ENCODE measurements around the gene TEC. TPM values are rescaled to one million over a fixed set of nuclear protein-coding genes. Genes with fewer than 3 reads are reported as not detected.

Gene TEC
- total RNA-seq, 4 donors from 2014 or later = 0.20 to 1.9 (median 1.1) TPM

DNA sequence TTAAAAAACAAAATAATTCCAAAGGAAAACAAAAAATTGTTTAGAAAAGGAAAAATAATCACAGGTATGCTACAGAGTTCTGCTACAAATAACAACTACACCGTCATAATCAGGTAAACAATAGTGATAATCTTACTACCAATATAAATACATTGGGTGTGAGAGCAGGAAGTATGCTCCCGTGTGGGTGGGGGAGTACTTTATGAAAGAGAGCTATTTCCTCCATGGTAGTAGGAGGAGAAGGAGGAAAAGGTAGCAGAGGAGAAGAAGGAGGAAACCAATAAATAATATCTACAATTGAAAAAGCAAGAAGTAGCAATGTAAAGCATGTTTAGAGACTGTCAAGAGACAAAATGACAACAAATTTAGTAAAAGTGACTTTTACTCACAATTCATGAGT, 35.1 kb downstream of the TEC start:
- ATAC-seq (no peak), DNase-seq (no peak)
- no peaks in the 10 kb centered on the region for H3K36me3 ChIP-seq
- TF ChIP-seq, protein P1, sequence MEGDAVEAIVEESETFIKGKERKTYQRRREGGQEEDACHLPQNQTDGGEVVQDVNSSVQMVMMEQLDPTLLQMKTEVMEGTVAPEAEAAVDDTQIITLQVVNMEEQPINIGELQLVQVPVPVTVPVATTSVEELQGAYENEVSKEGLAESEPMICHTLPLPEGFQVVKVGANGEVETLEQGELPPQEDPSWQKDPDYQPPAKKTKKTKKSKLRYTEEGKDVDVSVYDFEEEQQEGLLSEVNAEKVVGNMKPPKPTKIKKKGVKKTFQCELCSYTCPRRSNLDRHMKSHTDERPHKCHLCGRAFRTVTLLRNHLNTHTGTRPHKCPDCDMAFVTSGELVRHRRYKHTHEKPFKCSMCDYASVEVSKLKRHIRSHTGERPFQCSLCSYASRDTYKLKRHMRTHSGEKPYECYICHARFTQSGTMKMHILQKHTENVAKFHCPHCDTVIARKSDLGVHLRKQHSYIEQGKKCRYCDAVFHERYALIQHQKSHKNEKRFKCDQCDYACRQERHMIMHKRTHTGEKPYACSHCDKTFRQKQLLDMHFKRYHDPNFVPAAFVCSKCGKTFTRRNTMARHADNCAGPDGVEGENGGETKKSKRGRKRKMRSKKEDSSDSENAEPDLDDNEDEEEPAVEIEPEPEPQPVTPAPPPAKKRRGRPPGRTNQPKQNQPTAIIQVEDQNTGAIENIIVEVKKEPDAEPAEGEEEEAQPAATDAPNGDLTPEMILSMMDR (IDR thresholded peaks at IDR 0.05 in 4 of 5, conservative IDR thresholded peaks at IDR 0.05 in 1 of 5) = no peak
- no peak for TF ChIP-seq POLR2A (IDR thresholded peaks at IDR 0.05)
- H3K27ac ChIP-seq = no peak overlapping the region
- in situ Hi-C loops (cut with MboI; ENCODE audit: low sequenced_read_pairs in 4 of 4) (no loop called here), intact Hi-C loops (cut with DNase I; ENCODE audit: low total_unique reads) (no loop called here)
- no peaks in the 10 kb centered on the region for H3K4me1 ChIP-seq
- H3K9me3 ChIP-seq = no peaks in the 10 kb centered on the region
- H3K4me3 ChIP-seq = no peak overlapping the region
- no peaks in the 10 kb centered on the region for H3K27me3 ChIP-seq

- intact Hi-C loops (cut with DNase I; ENCODE audit: low total_unique reads) = no loop called here
- in situ Hi-C loops (cut with MboI; ENCODE audit: low sequenced_read_pairs in 4 of 4) = no loop called here
- Histone ChIP-seq H3K36me3 (no peaks in the 10 kb centered on the region), H3K4me1 (no peaks in the 10 kb centered on the region), H3K9me3 (no peaks in the 10 kb centered on the region), H3K27ac (no peak overlapping the region), H3K4me3 (no peak overlapping the region), H3K27me3 (no peaks in the 10 kb centered on the region)
- no peak for DNase-seq
- TF ChIP-seq, protein P1 (IDR thresholded peaks at IDR 0.05 in 4 of 5, conservative IDR thresholded peaks at IDR 0.05 in 1 of 5) = no peak
- no peak for TF ChIP-seq POLR2A (IDR thresholded peaks at IDR 0.05)
- ATAC-seq = no peak
Observed at GRCh38 chr4:48228949-48229348, 40.7 kb downstream of the TEC start.

DNA sequence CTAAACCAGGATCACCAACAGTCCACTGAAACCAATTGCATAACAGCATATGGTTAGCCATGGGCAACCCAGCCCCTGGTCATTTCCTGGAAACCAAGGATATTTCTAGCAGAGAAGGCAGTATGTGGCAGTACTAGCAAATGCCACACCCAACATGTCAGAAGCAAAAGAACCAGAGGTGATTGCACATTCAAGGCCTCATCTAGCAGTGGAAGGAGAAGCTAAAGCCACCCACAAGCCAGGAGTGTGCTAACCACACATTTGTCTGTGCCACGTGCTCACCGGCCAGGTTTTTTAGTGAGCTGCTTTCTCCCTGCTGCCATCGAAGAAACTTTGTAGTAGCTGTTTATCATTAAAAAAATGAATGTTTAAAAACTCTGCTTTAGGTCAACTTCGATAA, 42.0 kb downstream of the TEC start:
- H3K27me3 ChIP-seq = no peaks in the 10 kb centered on the region
- no peak overlapping the region for H3K27ac ChIP-seq
- ATAC-seq (no peak), DNase-seq (no peak)
- no peak for TF ChIP-seq POLR2A (IDR thresholded peaks at IDR 0.05)
- TF ChIP-seq, protein P1 (IDR thresholded peaks at IDR 0.05 in 4 of 5, conservative IDR thresholded peaks at IDR 0.05 in 1 of 5) = no peak
- intact Hi-C loops (cut with DNase I; ENCODE audit: low total_unique reads) (no loop called here), in situ Hi-C loops (cut with MboI; ENCODE audit: low sequenced_read_pairs in 4 of 4) (no loop called here)
- H3K36me3 ChIP-seq = no peaks in the 10 kb centered on the region
- H3K4me3 ChIP-seq = no peak overlapping the region
- no peaks in the 10 kb centered on the region for H3K4me1 ChIP-seq
- no peaks in the 10 kb centered on the region for H3K9me3 ChIP-seq

DNA sequence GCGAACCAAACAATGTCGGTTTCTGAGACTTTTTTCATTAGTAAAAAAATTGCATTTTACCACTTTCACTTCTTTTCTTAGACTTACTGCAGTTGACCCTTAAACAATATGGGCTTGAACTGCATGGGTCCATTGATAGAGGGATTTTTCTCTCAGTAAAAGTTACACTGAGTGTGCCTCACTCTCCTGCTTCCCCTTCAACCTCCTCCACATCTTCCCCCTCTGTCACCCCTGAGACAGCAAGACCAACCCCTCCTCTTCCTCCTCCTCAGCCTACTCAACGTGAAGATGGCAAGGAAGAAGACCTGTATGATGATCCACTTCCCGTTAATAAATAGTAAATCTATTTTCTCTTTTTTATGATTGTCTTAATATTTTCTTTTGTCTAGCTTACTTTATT, 43.4 kb downstream of the TEC start:
- H3K27me3 ChIP-seq = no peaks in the 10 kb centered on the region
- no peaks in the 10 kb centered on the region for H3K4me1 ChIP-seq
- H3K36me3 ChIP-seq = no peaks in the 10 kb centered on the region
- ATAC-seq = no peak
- no peak for DNase-seq
- intact Hi-C loops (cut with DNase I; ENCODE audit: low total_unique reads) = no loop called here
- no peak overlapping the region for H3K4me3 ChIP-seq
- H3K27ac ChIP-seq = no peak overlapping the region
- H3K9me3 ChIP-seq = no peaks in the 10 kb centered on the region
- in situ Hi-C loops (cut with MboI; ENCODE audit: low sequenced_read_pairs in 4 of 4) = no loop called here
- TF ChIP-seq, protein P1 (IDR thresholded peaks at IDR 0.05 in 4 of 5, conservative IDR thresholded peaks at IDR 0.05 in 1 of 5) = no peak
- no peak for TF ChIP-seq POLR2A (IDR thresholded peaks at IDR 0.05)

All from gastrocnemius medialis (tissue), 4 donors.